Measurements from ENCODE around the gene CCDC170.
"Not testable (repeated sequence)": the region's sequence is repeated elsewhere in the genome, so short reads cannot be mapped to it uniquely, and the experiment has no call there.

The CCDC170 gene

DNA sequence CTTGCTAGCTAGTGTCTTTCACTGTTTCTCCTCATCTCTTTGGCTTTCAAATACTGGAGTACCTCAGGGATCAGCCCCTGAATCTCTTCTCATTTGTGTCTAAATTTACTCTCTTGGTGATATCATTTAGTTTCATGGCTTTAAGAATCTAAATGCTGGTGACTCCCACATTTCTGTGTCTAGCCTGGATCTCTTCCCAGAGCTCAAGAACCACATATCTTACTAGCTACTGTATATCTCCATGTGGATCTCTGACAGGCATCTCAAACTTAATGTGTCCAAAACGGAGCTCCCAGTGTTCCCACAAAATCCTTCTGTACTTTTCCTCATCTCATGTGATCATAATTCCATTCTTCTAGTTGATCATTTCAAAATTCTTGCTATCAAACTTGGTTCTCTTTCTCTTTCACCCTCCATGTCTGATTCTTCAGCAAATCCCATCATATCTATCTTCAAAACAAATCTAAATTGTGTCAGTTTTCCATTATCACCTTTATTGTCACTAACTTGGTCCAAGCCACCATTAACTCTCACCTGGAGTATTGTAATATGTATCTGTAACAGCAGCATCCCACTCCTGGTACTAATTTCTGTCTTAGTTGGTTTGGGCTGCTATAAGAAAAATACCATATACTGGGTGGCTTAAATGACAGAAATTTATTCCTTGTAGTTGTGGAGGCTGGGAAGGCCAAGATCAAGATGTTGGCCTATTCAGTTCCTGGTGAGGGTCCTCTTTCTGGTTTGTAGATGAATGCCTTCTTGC is 45.9 kb downstream of the CCDC170 start:
- no peak for DNase-seq (ENCODE audit: low read depth)
- no peak overlapping the region for H3K4me3 ChIP-seq (ENCODE audit: low read depth, low read length)

DNA sequence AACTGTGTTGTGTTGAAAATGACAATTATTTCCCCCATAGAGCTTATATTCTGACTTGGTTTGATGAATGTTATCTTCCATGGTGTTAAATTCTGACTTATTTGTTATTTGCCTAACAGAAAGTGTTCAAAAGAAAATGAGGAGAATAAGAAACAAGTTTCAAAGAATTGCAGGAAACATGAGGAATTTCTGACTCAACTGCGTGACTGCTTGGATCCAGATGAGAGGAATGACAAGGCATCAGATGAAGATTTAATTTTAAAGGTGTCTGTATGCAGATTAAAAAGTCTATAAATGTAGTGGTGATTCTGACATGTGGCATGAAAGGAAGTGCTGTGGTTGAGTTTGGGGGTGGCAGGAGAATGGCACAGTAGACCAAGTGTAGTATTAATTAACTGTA is 50.6 kb downstream of the CCDC170 start:
- no peak overlapping the region for H3K4me3 ChIP-seq (ENCODE audit: low read depth, low read length)

DNA sequence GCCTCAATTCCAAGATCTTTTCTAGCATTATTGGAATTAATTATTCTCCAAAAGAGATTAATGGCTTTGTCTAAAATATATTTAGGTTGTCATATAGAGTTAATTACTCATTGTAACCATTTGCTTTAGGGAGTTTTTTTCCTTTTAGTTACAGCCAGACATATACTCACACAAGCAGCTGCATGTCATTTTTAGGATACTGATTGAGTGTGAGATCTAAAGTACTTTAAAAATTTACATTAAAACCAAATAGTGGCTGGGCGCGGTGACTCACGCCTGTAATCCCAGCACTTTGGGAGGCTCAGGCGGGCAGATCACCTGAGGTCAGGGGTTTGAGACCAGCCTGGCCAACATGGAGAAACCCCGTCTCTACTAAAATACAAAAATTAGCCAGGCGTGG is 51.1 kb downstream of the CCDC170 start:
- DNase-seq (ENCODE audit: low read depth); H3K4me3 ChIP-seq (ENCODE audit: low read depth, low read length): not testable (repeated sequence)

More for the DNA sequence above, 50.6 kb downstream of the CCDC170 start:
- no peak for DNase-seq (ENCODE audit: low read depth)

DNA sequence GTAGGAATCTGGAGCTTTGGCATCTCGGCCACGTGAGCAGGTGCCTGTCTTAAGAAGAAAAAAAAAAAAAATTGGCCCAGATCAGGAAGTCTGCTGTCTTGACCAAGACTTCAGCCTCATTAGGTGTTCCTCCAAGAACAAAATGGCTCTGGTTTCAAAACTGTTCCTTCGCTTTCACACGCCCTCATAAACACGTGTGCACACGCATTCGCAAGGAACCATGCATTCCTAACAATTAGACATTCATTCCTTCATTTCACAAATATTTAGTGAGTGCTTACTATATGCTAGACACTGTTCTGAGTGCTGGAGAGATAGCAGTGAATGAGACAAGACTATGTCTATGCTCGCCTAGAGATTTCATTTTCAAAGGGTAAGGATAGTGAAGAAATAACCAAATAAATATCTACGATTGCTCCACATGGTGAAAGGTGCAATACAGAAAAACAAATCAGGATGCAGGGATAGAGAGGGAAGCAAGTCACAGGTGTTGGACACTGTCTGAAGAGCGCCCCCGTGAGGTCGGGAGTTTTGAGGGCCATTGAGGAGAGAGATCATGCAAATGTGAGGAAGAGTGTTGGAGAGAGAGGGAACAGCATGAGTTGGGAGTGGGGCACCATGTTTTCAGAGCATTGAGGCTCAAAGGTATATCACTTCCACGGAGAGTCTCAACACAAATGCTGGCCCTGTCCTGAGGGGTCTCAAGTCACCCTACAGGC is 53.3 kb downstream of the CCDC170 start:
- H3K4me3 ChIP-seq (ENCODE audit: low read depth, low read length) = no peak overlapping the region
- DNase-seq (ENCODE audit: low read depth) = no peak

DNA sequence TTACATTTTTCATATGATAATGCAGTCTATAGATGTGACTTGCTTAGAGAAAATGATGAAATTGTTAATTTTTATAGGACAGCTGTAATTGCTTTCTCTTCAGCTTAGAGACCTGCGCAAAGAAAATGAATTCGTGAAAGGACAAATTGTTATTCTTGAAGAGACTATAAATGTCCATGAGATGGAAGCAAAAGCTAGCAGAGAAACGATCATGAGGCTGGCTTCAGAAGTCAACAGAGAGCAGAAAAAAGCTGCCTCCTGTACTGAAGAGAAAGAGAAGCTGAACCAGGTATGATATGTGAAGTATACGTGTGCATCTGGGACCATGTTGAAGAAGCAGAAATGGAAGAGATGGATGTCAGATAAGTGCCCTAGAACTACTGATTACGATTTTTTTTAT is 54.4 kb downstream of the CCDC170 start:
- no peak overlapping the region for H3K4me3 ChIP-seq (ENCODE audit: low read depth, low read length)
- no peak for DNase-seq (ENCODE audit: low read depth)

DNA sequence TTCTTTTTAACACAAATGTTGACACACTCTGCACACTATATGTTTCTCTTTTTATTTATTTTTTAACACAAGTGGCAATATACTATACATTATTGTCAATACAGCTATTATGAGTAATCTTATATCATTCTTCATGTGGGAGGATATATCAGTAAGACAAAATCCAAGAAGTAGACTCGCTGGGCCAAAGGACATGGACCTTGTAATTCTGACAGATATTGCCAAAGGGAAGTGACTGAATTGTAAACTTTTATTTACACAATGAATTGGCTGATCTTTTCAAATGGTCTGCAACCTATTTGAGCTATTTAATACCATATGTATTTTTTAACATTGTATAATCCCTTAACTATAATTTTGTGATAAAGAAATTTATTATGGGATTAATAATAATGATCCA is 56.0 kb downstream of the CCDC170 start:
- DNase-seq (ENCODE audit: low read depth) = no peak
- H3K4me3 ChIP-seq (ENCODE audit: low read depth, low read length) = no peak overlapping the region

DNA sequence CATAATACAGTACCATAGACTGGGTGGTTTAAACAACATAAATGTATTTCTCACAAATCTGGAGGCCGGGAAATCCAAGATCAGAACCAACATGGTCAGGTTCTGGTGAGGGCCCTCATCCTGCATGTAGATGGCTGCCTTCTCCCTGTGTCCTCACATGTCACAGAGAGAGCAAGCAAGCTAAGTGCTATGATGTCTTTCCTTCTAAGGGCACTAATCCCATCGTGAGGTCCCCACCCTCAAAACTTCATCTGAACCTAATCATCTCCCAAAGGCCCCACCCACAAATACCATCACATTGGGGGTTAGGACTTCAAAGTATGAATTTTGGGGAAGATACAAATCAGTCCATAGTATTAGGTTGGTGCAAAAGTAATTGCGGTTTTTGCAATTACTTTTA is 56.8 kb downstream of the CCDC170 start:
- no peak for DNase-seq (ENCODE audit: low read depth)

DNA sequence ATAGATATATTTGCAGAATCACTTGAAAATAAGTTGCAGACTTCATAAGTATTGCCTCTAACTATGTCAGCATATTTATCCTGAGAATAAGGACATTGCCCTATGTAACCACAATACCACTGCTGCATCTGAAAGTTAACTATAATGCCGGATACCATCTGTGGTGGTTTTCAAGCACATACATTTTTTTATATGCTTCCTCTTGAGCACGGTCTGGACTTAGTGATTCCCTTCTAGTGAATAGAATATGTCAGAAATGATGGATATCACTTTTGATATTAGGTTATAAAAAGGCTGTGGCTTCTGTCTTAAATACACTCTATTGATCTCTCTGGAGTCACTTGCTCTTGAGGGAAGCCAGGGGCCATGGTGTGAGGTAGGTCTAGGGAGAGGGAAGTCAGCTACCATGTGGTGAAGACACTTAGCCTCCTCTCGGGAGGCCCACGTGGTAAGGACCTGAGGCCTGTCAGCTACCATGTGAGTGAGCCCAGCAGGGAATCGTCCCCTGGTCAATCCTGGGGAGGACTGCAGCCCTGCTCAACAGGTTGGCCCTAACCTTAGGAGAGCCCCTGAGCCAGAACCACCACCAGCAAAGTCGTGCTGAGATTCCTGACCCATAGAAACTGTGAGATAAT is 57.5 kb downstream of the CCDC170 start:
- no peak for DNase-seq (ENCODE audit: low read depth)

More for the DNA sequence above, 56.8 kb downstream of the CCDC170 start:
- H3K4me3 ChIP-seq (ENCODE audit: low read depth, low read length) = no peak overlapping the region

DNA sequence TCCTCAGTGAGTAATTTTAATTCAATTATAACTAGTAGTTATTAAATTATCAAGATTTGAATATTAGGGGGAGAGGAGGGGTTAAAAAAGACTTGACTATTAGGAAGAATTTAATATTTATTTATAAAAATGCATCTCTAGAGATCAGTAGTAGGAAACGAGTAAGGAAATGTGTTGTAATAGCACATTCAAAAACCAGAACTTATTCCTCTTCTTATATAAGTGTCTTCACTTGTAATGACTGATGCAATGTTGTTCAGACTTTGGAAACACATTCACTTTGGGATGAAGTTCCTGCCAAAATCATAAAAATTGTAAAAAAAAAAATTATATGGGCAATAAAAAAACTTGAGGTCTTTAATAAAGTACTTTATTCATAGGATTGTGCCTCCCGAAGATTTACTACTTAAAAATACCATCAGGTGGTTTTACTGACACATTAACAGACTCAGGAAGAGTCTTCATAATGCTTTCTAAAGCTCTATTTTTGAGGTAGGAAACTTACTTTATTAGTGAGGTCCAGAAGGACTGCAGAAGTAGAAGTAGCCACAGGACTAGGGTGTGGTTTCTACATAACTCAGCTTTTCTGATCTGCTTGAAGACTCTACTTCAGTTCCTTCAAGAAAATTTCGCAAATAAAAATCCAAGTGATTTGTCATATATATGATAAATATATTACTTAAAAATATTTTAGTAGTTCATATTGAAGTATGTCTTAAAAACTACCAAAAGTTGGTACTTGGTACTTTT is 59.8 kb downstream of the CCDC170 start:
- H3K4me3 ChIP-seq (ENCODE audit: low read depth, low read length) = no peak overlapping the region
- no peak for DNase-seq (ENCODE audit: low read depth)

More for the DNA sequence above, 57.5 kb downstream of the CCDC170 start:
- H3K4me3 ChIP-seq (ENCODE audit: low read depth, low read length) = no peak overlapping the region

DNA sequence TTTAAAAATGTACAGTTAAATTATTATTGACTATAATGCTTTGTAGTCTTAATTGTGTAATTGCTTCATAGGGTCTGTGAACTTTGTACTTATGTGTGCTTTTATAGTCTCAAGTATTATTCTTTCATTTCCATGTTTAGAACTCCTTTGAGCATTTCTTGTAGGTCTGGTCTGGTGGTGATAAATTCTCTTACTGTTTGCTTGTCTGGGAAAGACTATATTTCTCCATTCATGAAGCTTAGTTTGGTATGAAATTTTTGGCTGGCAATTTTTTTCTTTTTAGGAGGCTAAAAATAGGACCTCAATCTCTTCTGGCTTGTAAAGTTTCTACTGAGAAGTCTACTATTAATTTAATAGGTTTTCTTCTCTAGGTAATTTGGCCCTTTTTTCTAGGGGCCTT is 67.4 kb downstream of the CCDC170 start:
- H3K4me3 ChIP-seq (ENCODE audit: low read depth, low read length) = no peak overlapping the region
- DNase-seq (ENCODE audit: low read depth) = no peak

DNA sequence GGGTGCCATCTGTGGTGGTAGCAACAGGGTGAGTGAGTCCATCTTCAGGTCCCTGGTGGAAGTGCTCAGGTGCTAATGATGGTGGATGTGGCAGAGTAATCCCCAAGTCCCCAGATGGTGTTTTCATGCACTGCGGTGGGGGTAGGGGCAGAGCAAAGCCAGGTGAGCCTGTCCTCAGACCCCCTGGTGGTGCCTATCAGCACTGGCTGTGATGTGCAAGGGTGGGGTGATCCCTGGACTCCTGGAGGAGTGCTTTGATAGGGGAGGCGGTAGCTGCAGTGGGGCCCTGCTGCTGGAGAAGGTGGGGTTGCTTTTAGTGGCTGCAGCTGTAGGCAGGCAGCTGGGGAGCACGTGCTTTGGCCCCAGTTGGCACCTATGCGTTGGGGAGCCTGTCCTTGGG is 70.8 kb downstream of the CCDC170 start:
- no peak for DNase-seq (ENCODE audit: low read depth)
- H3K4me3 ChIP-seq (ENCODE audit: low read depth, low read length) = no peak overlapping the region

DNA sequence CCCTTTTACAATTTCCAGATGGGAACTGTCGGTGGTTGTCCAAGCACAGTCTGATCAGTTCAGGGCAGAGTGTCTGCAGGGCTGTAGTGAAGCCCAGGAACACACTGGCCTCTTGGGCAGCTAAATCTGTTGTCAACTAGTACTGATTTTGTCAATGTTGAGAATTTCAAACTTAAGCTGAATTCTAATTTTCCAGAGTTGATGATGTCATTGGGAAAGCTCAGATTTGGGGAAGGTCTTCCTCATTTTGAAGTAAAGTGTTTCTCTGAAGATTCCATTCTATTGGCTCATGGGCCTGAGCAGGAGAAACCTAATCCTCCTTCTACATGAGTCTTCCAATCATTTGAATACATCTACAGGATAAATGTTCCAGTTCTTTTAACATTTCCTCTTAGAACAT is 72.1 kb downstream of the CCDC170 start:
- no peak overlapping the region for H3K4me3 ChIP-seq (ENCODE audit: low read depth, low read length)
- DNase-seq (ENCODE audit: low read depth) = no peak

DNA sequence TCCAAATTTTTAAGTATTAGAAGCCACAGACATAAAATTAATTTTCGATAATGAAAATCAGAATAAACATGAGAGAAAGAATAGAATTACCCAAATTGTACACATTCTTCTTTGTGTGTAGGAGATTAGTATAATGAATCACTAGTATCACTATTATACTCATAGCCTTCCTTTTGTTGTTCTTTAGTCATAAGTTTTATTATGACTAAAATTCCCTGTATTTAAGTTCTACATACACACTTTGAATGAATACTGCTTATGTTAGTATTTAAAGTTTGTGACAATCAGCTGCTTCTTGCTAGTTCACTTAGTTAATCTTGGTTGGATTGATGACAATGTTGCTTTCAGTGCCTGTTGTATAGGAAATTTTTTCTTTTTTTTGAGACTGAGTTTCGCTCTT is 72.7 kb downstream of the CCDC170 start:
- DNase-seq (ENCODE audit: low read depth) = no peak
- no peak overlapping the region for H3K4me3 ChIP-seq (ENCODE audit: low read depth, low read length)

DNA sequence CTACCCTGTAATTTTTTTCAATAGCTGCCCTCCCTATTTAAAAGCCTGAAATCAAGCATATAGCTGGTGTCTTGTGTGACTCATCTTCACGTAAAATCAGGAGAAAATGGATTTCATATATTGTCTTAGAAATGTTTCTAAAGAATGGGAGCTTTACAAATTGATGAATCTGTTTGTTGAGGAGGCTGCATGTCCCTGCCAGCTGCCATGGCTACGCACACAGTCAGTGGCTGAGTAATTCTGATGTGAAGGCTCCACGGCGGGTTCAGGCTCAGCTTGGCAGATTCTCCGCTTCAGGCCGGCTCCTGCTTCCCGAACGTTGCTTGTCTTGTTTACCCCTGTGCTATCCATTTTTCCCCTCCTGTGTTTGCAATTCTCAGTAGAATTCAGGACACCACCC is 82.8 kb downstream of the CCDC170 start:
- DNase-seq (ENCODE audit: low read depth) = no peak
- H3K4me3 ChIP-seq (ENCODE audit: low read depth, low read length) = no peak overlapping the region

DNA sequence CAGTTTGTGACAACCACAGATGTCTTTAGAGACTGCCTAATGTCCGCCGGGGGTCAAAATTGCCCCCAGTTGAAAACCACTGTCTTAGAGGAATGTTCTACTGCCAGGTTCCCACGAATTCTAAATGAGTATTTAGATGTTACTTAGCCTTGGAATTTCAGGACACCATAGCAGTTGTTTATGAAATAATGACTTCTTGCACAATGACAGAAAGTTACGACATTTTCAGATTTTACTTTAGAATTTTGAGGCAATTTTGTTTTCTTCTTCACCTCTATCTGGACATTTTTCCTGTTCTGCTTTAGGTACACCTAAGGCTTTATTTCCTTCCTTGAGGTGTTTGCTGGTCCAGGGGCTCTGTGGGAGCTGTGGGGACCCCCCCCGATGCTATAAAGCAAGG is 83.4 kb downstream of the CCDC170 start:
- no peak for DNase-seq (ENCODE audit: low read depth)
- H3K4me3 ChIP-seq (ENCODE audit: low read depth, low read length) = no peak overlapping the region

DNA sequence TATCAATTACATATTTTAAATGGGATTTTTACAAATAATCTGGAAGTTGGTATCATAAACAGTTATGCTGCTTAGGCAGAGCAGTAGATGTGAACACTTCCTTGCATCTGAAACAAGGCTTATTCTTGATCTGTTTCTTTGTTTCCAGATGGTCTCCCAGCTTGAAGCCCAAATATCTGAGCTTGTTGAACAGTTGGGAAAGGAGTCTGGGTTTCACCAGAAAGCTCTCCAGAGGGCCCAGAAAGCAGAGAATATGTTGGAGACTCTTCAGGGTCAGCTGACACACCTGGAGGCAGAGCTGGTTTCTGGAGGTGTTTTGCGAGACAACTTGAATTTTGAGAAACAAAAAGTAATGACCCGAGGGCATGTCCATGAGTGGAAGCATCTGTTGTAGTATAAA is 91.9 kb downstream of the CCDC170 start:
- H3K4me3 ChIP-seq (ENCODE audit: low read depth, low read length) = no peak overlapping the region

DNA sequence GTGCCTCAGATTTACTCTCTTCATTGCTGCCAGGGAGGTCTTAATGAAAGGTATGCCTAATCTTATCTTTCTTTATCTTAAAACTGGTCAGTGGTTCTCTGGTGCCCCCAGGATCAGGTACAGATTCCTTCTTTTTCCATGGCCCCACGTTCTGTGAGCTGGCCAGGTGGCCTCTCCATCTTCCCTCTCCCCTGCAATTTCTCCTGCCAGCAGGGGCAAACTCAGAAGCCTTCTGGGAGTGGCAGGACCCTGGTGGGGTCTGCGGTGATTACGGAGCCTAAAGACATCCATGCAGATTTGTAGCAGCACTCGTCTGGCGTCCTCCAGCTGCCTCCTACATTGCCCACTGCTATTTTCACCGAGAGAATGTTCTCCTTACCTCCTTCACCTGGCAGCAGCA is 95.8 kb downstream of the CCDC170 start:
- no peak for DNase-seq (ENCODE audit: low read depth)
- H3K4me3 ChIP-seq (ENCODE audit: low read depth, low read length) = no peak overlapping the region

More for the DNA sequence above, 91.9 kb downstream of the CCDC170 start:
- DNase-seq (ENCODE audit: low read depth) = no peak

DNA sequence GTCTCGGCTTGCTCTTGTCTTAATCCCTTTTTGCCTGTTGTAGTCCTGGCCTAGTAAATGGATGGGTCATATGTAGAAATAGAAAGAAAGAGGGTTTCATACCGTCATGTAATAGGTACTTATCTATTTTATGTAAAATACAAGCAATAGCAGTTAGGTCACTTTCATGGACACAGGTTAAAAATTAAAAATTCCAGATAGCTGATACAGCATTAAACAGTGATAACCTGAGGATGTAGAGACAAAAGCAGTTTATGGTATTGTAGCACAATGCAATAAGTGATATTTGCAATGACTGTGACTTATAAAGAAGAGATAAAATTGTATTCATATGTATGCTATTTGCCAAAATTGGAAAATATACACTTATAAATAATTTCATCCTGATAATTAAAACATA is 96.9 kb downstream of the CCDC170 start:
- no peak overlapping the region for H3K4me3 ChIP-seq (ENCODE audit: low read depth, low read length)
- no peak for DNase-seq (ENCODE audit: low read depth)

DNA sequence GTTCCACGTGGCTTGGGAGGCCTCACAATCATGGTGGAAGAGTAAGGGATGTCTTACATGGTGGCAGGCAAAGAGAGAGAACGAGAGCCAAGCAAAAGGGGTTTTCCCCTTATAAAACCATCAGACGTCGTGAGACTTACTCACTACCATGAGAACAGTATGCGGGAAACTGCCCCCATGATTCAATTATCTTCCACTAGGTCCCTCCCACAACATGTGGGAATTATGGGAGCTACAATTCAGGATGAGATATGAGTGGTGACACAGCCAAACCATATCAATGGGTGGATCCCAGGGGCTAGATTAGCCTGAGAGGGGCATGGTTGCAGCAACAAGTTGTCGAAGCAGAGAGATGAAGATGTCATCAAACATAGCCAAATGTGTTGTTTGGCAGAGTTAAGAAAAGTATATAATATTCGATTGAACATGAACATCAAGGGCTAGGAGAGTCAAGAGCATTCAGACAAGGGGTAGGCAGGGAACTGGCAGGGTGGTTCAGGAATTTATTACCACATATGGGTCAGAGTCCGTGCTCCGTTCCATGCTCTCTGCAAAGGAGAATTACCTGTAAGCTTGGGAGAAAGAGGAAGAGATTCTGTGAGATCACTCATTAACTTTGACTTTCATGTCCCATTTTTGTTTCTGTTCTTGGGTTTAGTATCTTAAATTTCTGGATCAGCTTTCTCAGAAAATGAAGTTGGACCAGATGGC is 98.8 kb downstream of the CCDC170 start:
- H3K4me3 ChIP-seq (ENCODE audit: low read depth, low read length) = no peak overlapping the region
- no peak for DNase-seq (ENCODE audit: low read depth)

Measured in skeletal muscle cell (primary cell).